ENCODE measurements around the gene NEMF. TPM values are rescaled to one million over a fixed set of nuclear protein-coding genes. Genes with fewer than 3 reads are reported as not detected.

NEMF gene
- polyA plus RNA-seq, 1 experiment = 12.6 TPM

DNA sequence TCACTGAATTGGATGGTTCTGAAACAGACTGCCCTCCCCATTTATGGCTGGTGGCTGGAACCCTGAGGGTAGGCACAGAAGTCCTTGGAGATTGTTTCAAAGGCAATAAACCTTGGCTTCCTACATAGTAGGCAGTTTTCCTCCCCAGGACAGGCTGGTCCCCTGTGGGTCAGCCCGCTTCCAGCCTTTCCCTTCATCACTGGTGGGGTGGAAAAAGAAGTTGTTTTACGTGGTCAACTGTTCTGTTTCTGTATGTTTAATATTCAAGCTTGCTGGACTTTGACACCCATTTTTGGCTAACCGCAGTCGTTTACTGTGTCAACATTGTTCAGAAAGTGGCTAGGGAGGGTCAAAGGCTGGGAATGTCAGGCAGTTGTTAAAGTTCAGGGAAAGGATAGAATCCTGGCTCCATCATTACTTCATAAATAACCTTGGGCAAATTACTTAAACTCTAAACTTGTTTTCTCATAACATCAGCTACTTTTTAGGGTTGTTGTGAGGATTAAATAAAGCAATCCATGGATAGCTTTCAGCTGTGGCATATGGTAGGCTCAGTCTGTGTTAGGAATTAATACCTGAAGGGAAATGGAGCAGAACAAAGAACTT lies 82.3 kb downstream of the NEMF start:
- POLR2A ChIA-PET = interaction anchor here (0.6 to 1.1 kb wide), 3 partner anchors 82 to 150 kb away, joined by 3 to 6 read pairs (median 3); partner anchors contain the start of genes MGAT2, NEMF and RPL36AL

DNA sequence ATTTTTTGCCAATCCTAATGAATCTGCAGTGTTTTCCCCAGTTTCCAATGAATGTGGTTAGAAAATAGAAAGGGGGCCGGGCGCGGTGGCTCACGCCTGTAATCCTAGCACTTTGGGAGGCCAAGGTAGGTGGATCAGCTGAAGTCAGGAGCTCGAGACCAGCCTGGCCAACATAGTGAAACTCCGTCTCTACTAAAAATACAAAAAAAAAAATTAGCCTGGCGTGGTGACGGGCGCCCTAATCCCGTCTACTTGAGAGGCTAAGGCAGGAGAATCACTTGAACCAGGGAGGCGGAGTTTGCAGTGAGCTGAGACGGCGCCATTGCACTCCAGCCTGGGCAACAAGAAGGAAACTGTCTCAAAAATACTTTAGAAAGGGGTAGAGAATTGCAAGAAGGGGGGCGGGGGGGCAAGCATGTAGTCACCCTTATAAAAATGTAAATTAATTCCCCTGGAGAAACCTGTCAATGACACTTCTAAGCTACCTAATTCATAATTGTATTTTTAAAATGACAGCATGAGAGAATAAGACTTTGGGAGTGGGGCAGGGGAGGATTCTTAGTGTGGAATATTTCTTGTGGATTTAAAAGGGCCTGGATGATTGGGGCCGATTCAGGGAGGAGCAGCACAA lies 82.9 kb downstream of the NEMF start:
- TF ChIP-seq CTCF (IDR thresholded peaks at IDR 0.05; ENCODE audit: insufficient read depth, low read depth, low read length) = no peak
- CTCF ChIA-PET = interaction anchor here (1.0 to 3.1 kb wide), 3 partner anchors 83 to 176 kb away, joined by 3 to 11 read pairs (median 3); partner anchors contain the start of genes DNAAF2 and NEMF
- DNase-seq (ENCODE audit: low read depth) = no peak
- Histone ChIP-seq H3K4me3 (ENCODE audit: low read depth, low read length) (peak overlapping the region; percentile 68), H3K36me3 (ENCODE audit: control insufficient read depth, insufficient read depth, low read length) (no peaks in the 10 kb centered on the region), H3K27me3 (ENCODE audit: control insufficient read depth, insufficient read depth, low read length) (no peaks in the 10 kb centered on the region)
- POLR2A ChIA-PET = interaction anchor here (1.1 kb wide), 1 partner anchor 83 kb away, joined by 3 read pairs; the partner anchor contains the start of gene NEMF

More for the DNA sequence above, 82.3 kb downstream of the NEMF start:
- Histone ChIP-seq H3K4me3 (ENCODE audit: low read depth, low read length) (peak overlapping the region; percentile 9; the same call in 1 of the 2 replicates), H3K36me3 (ENCODE audit: control insufficient read depth, insufficient read depth, low read length) (0 out of 2 replicates have a peak, but pooled peaks cover 1% of the 10 kb centered on the region), H3K27me3 (ENCODE audit: control insufficient read depth, insufficient read depth, low read length) (no peaks in the 10 kb centered on the region)
- CTCF ChIA-PET = interaction anchor here (1.1 kb wide), 1 partner anchor 82 kb away, joined by 3 read pairs; the partner anchor contains the start of gene NEMF
- no peak for DNase-seq (ENCODE audit: low read depth)
- no peak for TF ChIP-seq CTCF (IDR thresholded peaks at IDR 0.05; ENCODE audit: insufficient read depth, low read depth, low read length)

DNA sequence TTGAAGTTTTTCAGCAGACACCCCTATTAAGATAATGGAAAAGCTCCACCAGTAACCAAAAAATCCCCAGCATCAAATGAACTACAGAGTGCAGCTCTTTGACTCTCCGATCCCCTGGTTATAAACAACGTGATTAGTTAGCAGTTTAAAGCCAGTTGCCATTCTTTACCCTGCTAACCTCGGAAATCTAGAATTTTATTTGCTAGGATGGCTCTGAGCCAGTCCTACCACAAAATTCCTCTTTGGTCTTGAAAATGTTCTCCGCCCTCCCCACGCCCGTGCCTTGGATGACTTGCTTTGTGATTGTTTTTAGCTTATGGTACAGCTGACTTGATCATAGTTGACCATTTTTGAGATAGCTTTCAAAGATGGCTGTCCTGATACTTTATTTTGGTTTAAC lies 83.4 kb downstream of the NEMF start:
- CTCF ChIA-PET = interaction anchor here (1.0 to 3.1 kb wide), 3 partner anchors 84 to 176 kb away, joined by 3 to 11 read pairs (median 5); partner anchors contain the start of genes DNAAF2 and NEMF
- Histone ChIP-seq H3K27me3 (ENCODE audit: control insufficient read depth, insufficient read depth, low read length) (no peaks in the 10 kb centered on the region), H3K4me3 (ENCODE audit: low read depth, low read length) (peak overlapping the region; percentile 68), H3K36me3 (ENCODE audit: control insufficient read depth, insufficient read depth, low read length) (no peaks in the 10 kb centered on the region)
- DNase-seq (ENCODE audit: low read depth) = peak; percentile 28
- TF ChIP-seq CTCF (IDR thresholded peaks at IDR 0.05; ENCODE audit: insufficient read depth, low read depth, low read length) = no peak
- POLR2A ChIA-PET = no interaction called here

- no peaks in the 10 kb centered on the region for H3K36me3 ChIP-seq (ENCODE audit: control insufficient read depth, insufficient read depth, low read length)
- ChIA-PET CTCF (interaction anchor here (0.7 to 3.1 kb wide), 8 partner anchors 12 to 175 kb away, joined by 3 to 11 read pairs (median 4); partner anchors contain the start of genes DNAAF2 and NEMF), POLR2A (interaction anchor here (0.6 to 0.7 kb wide), 2 partner anchors 30 to 136 kb away, joined by 3 to 5 read pairs; no protein-coding TSS in a partner anchor)
- H3K27me3 ChIP-seq (ENCODE audit: control insufficient read depth, insufficient read depth, low read length) = no peaks in the 10 kb centered on the region
- DNase-seq (ENCODE audit: low read depth) = no peak
- peak overlapping the region; percentile 68 for H3K4me3 ChIP-seq (ENCODE audit: low read depth, low read length)
- no peak for TF ChIP-seq CTCF (IDR thresholded peaks at IDR 0.05; ENCODE audit: insufficient read depth, low read depth, low read length)
Observed at GRCh38 chr14:49768301-49769121, 84.1 kb downstream of the NEMF start.

Data from BJ (cell line).